GM19468 (cell line): ENCODE measurements around the gene PEX11G.

Experiments
- ATAC-seq: cut with Tn5 transposase; IDR thresholded peaks from one replicate; pipeline ENCODE4 v1.9.1; 2021; ENCODE audit warnings: mild to moderate bottlenecking, moderate library complexity, moderate number of reproducible peaks; ENCODE audit not compliant: unreplicated experiment; ENCODE audit errors: extremely low read depth

PEX11G gene

DNA sequence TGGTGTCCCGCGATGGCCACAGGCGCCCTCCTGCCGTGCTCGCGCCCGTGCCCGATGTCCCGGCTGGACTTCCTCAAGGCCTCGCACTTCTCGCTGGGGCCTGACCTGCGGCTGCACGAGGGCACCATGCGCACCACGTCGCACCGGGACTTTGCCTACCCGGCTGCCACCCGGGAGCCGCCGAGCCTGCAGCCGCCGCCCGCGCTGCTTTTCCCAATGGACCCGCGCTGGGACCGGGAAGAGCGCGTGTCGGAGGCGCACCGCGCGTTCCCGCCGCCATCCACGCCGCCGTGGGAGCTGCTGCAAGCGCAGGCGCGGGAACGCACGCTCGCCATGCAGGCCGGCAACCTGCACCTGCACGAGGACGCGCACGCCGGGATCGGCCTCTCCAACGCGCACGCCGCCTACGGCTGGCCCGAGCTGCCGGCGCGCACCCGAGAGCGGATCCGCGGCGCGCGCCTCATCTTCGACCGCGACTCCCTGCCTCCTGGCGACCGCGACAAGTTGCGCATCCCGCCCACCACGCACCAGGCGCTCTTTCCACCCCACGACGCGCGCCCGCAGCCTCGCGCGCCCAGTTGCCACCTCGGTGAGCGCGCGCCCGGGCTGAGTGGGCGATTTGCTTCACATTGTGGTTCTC, 12.1 kb upstream of the PEX11G start:
- ATAC-seq, result no peak

DNA sequence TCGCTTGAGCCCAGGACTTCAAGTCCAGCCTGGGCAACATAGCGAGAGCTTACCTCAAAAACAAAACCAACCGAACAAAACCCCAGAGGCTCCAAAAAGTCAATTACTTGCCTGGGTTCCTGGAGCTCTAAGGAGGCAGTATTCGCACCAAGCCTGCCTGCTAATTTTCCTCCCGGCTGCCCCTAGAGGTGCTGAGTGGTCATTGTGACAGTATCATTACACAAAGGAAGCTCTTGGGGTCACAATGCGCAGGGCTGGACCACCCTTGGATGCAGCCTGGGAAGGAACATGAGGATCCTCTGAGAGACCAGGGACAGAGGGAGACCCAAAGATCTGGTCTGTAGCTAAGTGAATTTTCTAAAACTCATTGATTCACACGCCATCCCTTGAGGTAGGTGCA, 8.5 kb upstream of the PEX11G start:
- ATAC-seq, result no peak

DNA sequence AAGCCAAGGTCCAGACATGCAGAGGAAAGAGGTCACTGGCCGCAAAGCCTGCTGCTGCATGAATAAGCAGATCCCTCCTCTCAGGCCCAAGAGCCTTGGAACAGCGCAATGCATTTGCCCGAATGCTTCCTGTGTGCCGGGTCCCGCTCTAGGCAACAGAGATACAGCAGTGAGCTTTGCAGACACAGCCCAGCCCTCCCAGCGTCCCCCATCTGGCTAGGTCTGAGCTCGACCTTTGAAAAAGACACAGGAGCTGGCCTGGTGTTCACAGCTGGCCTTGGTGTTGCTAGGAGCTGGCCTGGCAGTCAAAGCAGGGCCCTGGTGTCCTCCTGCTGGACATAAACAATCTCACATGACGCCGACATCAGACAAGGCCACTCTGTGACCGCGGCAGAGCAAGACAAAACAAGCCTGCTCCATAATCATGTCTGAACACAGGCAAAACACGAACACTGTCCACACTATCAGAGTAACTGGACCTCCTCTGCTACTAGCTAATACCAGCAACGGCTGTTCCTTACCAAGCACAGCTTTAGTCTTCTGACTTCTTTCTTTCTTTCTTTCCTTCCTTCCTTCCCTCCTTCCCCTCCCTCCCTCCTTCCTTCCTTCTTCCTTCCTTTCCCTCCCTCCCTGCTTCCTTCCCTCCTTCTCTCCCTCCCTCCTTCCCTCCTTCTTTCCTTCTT, 5.7 kb upstream of the PEX11G start:
- no peak for ATAC-seq

DNA sequence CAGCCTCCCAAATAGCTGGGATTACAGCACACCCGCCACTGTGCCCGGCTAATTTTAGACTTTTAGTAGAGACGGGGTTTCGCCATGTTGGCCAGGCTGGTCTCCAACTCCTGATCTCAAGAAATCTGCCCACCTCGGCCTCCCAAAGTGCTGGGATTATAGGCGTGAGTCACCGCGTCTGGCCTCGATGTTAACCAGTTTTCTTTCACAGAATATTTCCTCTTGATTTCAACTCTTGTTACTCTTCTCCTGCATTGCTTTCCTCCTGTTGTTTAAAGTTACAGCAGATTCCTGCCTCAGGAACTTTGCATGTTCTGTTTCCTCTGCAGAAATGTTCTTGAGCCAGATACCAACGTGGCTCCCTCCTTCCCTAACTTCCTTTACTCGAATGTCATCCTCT, 3.7 kb upstream of the PEX11G start:
- ATAC-seq, result no peak

DNA sequence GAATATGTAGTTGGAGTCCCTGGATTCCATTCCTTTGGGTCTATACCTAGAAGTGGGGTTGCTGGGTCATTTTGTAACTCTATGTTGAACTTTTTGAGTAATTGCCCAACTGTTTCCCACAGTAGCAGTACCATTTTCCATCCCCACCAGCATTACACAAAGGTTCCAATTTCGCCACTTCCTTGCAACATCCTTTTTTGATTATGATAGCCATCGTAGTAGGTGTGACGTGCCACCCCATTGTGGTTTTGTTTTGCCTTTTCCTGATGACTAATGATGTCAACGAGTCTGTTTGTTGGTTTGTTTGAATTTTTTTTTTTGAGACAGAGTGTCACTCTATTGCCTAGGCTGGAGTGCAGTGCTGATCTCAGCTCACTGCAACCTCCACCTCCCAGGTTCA, 3.3 kb upstream of the PEX11G start:
- no peak for ATAC-seq

DNA sequence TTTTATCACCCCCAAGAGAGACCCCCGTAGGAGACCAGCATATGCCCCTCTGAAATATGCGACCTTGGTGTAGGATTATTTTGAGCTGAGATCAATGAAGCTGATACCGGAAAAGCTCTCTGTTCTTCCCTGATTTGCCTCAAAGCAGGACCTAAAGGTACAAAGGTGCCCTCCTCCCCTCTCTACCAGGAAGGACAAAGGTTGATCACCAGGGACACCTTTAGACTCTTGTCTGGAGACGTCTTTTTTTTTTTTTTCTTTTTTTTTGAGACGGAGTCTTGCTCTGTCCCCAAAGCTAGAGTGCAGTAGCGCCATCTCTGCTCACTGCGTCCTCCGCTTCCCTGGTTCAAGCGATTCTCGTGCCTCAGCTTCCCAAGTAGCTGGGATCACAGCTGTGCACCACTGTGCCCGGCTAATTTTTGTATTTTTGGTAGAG, 792 bp upstream of the PEX11G start:
- ATAC-seq, result no peak

DNA sequence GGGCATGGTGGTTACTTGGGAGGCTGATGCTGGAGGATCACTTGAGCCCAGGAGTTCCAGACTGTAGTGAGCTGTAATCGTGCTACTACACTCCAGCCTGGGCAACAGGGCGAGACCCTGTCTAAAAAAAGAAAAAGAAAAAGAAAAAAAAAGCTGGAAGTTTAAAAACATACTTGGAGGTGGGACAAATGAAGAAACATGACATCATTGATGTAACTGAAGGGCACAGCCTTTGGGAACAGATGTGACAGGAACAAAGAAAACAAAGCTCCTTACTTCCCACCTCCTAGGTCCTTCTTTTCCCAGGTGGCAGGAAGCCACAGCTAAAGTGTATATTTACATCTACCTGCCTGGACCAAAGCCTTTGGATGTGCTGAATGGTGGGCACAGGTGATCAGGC, 1.9 kb downstream of the PEX11G start:
- no peak for ATAC-seq

DNA sequence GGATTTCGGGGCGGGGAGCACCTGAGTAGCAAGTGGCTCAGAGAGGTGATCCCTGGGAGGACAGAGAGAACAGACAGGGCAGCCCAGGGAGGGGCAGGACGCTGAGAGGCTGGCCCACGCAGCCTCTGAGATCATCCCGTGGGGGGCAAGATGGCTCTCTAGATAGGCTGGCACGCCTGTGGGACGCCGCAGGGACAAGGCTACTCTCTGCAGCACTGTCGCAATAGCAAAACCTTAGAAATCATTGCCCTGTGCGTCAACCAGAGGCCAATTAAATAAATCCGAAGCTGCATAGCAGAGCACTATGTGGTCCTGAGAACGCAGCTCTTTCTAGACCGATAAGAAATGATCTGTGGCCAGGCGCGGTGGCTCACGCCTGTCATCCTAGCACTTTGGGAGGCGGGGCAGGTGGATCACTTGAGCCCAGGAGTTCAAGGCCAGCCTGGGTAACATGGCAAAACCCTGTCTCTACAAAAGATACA, 5.1 kb downstream of the PEX11G start:
- no peak for ATAC-seq

DNA sequence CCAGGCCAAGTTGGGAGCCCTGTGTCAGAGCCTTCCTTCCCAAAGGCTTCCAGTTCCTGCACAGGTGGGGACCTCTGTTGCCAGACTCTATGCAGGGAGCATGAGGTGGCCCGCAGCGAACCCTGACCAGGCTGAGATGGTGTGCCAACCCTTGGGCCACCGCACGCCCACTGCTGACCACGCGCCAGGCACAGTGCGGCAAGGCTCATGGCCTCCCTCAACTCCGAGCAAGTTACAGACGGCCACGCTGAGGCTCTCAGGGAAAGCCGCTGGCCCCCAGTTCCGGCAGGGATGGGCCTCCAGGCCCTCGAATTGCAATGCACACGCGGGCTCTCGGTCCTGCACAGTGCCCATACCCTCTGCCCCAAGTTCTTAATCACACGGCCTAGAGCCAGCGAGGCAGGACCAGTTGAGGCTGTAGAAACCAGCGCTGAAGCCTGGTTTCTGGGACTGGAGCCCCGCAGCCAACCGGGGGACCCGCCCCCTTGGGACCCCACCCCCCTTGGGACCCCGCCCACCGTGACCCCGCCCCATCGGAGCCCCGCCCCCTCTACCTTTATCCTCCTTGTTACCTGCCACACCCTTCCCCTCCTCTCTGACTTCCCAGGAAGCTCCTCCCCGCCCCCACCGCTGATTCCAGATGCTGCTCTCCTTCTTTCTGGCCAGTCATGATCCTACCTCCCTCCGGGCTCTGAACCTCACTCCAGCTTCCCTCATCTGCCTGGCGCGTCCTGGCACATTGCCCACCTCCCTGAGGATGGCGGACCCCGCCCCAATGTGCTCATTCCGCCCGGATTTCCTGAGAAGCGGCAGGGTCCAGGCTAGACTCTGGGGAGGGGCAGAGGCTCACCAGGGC, 6.0 kb downstream of the PEX11G start:
- no peak for ATAC-seq

DNA sequence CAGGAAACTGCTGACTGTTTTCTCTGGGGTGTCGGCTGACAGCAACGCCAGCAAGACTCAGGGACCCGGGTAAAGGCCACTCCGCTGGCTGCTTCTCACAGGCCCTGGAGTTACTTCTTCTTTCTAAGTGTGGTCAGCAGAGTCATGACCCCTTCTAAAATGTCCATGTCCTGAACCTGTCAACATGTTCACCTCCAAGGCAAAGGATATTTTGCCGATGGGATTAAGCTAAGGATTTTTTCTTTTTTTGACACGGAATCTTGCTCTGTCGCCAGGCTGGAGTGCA, 7.9 kb downstream of the PEX11G start:
- ATAC-seq, result no peak

DNA sequence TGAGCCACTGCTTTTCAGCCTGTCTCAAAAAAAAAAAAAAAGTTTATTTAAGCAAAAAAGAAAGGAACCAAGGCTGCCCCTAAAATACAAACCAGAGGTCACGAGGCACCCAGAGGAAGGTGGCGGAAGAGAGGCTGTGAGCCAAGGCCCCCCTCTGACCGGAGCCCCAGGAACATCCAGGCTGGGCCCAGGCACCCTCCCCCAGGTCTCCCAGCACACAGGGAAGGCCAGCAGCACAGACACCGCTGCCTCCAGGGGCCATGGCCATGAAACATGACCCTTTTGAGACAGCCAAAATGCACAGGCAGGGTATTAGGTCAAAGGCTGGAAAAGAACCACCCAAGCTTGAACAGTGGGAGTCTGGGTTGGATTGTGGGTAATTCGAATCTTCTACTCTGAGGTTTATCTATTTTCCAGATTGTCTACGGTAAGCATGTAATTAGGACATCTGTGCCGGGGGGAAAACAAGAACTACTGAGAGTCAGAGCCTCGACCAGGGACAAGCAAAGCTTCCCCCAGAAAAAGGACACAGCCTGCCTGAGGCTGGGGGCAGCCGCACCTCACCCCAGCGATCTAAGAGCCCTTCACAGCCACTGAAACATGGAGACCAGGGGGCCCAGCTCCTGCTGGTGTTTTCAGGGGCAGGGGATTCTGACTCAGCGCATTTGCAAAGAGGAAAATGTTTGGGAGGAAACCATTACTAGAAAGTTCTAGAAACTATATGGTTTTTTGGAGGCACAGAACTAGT, 8.4 kb downstream of the PEX11G start:
- no peak for ATAC-seq

DNA sequence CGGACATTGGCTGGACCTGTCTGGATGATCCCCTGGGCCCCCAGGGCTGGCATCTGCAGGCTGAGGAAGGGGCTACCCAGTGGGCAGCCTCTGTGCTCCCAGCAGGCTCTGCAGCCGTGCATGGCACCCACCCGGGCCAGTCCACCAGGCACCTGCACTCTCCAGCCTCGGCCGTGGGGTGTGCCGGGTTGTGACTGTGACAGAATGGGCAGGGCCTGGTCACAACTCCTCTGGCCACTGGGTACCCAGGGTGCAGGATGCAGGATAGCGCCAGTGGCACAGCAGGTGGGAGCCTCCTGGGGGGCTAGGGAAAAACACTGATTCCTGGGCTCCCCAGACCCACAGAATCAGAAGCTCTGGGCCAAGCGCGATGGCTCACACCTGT, 10.0 kb downstream of the PEX11G start:
- no peak for ATAC-seq

DNA sequence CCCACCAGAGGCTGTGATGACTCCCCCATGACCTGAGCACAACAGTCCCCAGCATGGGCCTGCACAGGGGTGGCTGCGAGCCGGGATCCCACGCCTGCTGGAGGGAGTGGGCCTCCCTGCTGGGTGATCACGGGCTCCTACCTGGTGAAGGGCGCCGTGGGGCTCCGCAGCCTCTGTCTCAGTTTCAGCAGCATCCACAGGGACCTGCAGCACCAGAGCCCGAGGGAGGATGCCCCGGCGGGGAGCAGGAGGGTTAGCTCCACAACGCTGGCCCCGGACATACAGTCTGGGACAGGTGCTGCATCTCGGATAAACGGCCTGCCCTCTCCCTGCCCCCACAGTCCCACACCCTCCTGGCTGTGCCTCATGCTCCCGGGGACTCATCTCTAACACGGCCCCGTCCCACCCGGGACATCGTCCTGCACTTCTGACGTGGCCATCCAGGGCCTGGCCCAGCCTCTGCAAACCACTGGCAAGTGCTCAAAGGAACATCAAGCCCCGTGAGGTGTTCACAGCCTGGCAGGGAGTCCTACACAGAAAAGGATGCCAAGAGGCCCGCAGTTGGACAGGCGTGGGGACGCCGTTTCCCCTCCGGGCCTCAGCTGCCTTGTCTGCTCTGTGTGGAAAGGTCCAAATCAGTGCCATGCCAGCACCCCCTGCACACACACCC, 10.5 kb downstream of the PEX11G start:
- no peak for ATAC-seq

DNA sequence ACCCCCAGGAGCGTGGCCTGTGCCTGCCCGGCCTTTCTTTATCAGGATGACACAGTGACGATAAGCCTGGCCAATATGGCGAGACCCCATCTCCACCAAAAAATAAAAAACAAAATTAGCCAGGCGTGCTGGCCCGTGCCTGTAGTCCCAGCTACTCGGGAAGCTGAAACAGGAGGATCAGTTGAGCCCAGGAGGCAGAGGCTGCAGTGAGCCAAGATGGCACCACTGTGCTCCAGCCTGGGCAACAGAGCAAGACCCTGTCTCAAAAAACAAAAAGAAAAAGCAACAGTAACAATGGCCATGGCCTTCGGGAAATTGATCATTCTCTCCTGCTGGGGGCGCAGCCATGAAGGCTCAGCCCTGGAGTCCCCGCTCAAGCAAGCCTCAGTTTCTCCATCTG, 11.1 kb downstream of the PEX11G start:
- no peak for ATAC-seq

DNA sequence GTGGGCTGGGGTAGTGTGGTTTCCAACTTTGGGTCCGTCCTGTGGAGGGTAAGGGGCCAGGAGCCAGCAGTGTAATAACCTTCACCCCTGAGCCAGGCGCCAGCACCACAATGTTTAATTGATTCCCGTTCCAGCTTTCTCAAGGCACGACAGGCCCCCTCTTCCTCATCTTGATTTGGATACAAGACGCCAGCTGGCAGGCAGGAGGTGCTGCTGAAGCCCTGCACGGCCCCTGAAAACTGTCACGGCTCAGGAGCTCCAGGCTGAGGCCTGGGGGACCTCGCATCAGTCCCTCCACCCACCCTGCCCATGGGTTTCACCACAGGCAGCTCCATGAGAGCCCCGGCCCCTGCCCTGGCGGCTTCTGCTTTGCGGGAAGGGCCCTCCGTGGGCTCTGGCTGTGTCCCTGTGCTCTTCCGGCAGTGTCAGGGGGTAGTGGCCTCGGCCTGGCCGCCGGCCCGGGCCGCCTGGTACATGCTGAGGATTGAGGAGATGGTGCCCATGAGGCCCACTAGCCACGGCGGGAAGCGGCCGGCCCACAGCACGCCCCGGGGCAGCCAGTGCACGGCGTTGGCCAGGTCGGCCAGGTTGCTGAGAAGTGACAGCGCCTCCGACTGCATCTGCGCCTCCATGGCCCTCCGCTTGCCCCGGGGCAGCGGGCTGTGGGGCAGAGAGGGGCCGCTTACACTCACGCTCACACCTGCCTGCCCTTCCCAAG, 11.9 kb downstream of the PEX11G start:
- no peak for ATAC-seq

DNA sequence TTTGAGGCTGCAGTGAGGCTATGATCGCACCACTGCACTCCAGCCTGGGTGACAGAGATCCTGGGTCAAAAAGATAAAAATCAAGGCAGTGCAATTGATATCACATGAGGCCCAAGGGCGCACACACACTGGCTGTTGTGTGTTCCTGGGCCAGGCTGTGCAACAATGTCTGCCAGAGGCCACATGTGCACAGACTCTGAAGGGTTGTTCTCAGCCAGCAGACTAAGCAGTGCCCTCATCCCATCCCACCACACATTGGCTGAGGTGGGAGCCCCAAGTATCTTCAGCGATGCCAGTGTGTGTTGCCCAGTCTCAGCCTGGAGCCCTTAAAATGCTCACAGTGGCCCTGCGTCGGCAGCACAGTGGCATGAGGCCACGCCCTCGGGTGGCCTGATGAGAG, 12.6 kb downstream of the PEX11G start:
- no peak for ATAC-seq

DNA sequence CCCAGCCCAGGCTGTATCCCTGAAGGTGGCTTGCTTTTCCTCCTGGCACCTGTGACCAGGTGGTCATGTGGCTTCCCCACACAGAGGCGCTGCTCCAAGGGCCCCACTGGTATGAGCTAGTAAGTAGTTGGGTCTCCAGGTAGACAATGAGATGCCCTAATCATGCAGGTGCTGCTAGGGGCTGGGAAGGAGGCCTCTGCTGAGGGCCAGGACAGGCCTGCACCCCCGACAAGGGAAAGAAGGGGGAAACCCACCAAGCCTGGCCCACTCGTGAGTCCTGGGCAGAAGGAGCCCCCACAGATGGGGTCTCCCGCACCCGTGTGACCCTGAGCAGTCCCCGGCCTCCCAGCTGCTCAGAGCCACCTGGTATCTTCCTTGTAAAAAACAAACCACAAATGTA, 13.2 kb downstream of the PEX11G start:
- ATAC-seq, result no peak

DNA sequence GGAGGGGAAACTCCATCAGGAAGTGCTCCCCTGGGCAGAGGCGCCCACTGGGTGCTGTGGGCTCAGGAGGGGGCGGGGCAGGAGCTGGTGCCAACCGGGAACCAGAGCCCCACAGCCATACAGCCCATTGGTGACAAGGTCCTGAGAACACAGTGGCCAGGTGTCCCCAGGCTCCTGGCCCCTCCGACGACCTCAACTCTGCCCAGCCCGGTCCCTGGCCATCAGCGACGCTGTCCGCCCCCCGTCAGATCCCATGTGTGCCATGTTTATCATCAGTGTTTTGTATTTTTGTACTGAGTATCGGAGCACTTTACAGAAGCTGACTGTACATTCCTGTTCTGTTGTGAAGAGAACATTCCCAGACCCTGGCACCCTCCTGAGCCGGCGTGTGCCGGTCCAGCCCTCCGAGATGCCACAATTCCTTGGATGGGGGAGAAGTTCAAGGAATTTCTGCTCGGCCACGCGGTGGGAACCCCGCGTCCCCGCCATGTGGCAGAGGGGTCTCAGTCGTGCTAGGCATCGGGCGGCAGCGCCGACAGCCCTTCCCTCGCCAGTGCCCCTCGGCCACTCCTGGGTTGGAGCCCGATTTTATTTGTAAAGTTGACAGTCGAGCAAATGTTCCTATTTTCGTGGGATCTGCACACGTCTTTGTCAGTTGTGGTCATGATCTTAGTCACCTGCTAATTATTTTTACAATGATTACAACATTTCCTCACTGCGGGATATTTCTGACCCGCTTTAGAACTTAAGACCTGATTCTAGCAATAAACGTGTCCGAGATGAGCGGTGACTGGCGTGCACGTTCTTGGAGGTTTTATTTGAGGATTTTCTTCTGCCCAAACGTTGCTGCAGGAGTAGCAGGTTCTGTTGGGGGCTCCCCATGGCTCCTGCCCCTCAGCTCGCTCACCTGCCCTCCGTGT, 16.9 kb downstream of the PEX11G start:
- ATAC-seq, result no peak
